ENCODE measurements around the gene PADI4.

GRCh38 chr1:17263936-17264335 lies 44.1 kb upstream of the PADI4 start:
- TF ChIP-seq MAX (CRISPR knock-in tag; IDR thresholded peaks at IDR 0.05) = no peak
- no peak for TF ChIP-seq E2F1 (CRISPR knock-in tag; IDR thresholded peaks at IDR 0.05)
- no peak for TF ChIP-seq EMX1 (CRISPR knock-in tag; IDR thresholded peaks at IDR 0.05)
- no peak for TF ChIP-seq PREB (CRISPR knock-in tag; IDR thresholded peaks at IDR 0.05; ENCODE audit: borderline replicate concordance)
- TF ChIP-seq CTCF (IDR thresholded peaks at IDR 0.05) = no peak
- no peak for TF ChIP-seq USF2 (CRISPR knock-in tag; IDR thresholded peaks at IDR 0.05)
- TF ChIP-seq ATF3 (CRISPR knock-in tag; conservative IDR thresholded peaks at IDR 0.05) = no peak
- no peak for TF ChIP-seq PRDM15 (CRISPR knock-in tag; IDR thresholded peaks at IDR 0.05)
